H1 (cell line): ENCODE data around the gene LPCAT1. TPM values are rescaled to one million over a fixed set of nuclear protein-coding genes. Genes with fewer than 3 reads are reported as not detected.

Experiments used
- CTCF ChIA-PET: fragments of 300-600 bp; sonication (Branson Sonifier 250); formaldehyde crosslinking; loops from one replicate; lab custom pipeline; 2021; ENCODE audit not compliant: partially characterized antibody; lab: Charles Lee
- POLR2A ChIA-PET: fragments of 300-600 bp; sonication (Branson Sonifier 250); formaldehyde crosslinking; loops from one replicate; lab custom pipeline; 2021; ENCODE audit warnings: inconsistent platforms; ENCODE audit not compliant: partially characterized antibody; lab: Charles Lee
- DNase-seq, 2 experiments: peaks; one replicate each; pipeline versions ENCODE4 v3.0.0 to v3.0.0-alpha.2; 2010 to 2022; ENCODE audit warnings: low spot score in 2 of 2, low read depth in 1 of 2, mixed read lengths in 1 of 2
- FAIRE-seq: peaks from 2 replicates; lab custom pipeline; 2011; peaks lifted over from hg19 to GRCh38; lab: Jason Lieb, UNC
- H2AFZ ChIP-seq: 2 replicates; pipeline ENCODE4 v1.8.1; 2012; ENCODE audit warnings: low read length, inconsistent platforms
- H2AK5ac ChIP-seq: 2 replicates; pipeline ENCODE4 v1.6.1; 2013; ENCODE audit warnings: low read depth, low read length
- H2BK120ac ChIP-seq: replicated peaks from 2 replicates; pipeline ENCODE3; 2013; ENCODE audit warnings: low read depth, low read length, inconsistent platforms
- H2BK12ac ChIP-seq: 2 replicates; pipeline ENCODE4 v1.6.1; 2013; ENCODE audit warnings: low read depth, low read length
- H2BK15ac ChIP-seq: 2 replicates; pipeline ENCODE4 v1.6.1; 2013; ENCODE audit warnings: low read length
- H2BK20ac ChIP-seq: 2 replicates; pipeline ENCODE4 v1.6.1; 2013; ENCODE audit warnings: low read length
- H2BK5ac ChIP-seq: 2 replicates; pipeline ENCODE4 v1.6.1; 2013; ENCODE audit warnings: low read depth, low read length
- H3K14ac ChIP-seq: 2 replicates; pipeline ENCODE4 v1.6.1; 2013; ENCODE audit warnings: inconsistent platforms; ENCODE audit not compliant: insufficient read length
- H3K18ac ChIP-seq: 2 replicates; pipeline ENCODE4 v1.6.1; 2013; ENCODE audit warnings: low read length; ENCODE audit errors: extremely low read depth
- H3K23ac ChIP-seq: 2 replicates; pipeline ENCODE4 v1.6.1; 2013; ENCODE audit warnings: inconsistent platforms; ENCODE audit not compliant: insufficient read length
- H3K23me2 ChIP-seq: 2 replicates; pipeline ENCODE4 v1.6.1; 2013; ENCODE audit warnings: low read depth, low read length
- H3K27ac ChIP-seq: 2 replicates; pipeline ENCODE4 v1.6.1; 2011; ENCODE audit warnings: low read depth, low read length, inconsistent platforms
- H3K27me3 ChIP-seq, 4 experiments: replicated peaks in 1 of 4; 1 replicate in 1 of 4; 2 replicates in 3 of 4; pipeline versions ENCODE4 v1.6.1 to v1.8.1; 2011 to 2013; ENCODE audit warnings: low read length in 3 of 4, mild to moderate bottlenecking in 3 of 4, inconsistent platforms in 2 of 4, mixed read lengths in 2 of 4, moderate library complexity in 1 of 4; ENCODE audit not compliant: control insufficient read depth in 3 of 4, insufficient read depth in 3 of 4; ENCODE audit errors: extremely low read depth in 1 of 4
- H3K36me3 ChIP-seq, 4 experiments: 2 replicates each; pipeline versions ENCODE4 v1.6.1 to v1.8.1; 2011 to 2013; ENCODE audit warnings: mild to moderate bottlenecking in 4 of 4, low read length in 3 of 4, moderate library complexity in 2 of 4, control low read depth in 1 of 4, inconsistent platforms in 1 of 4; ENCODE audit not compliant: insufficient read depth in 4 of 4, control insufficient read depth in 2 of 4
- H3K4ac ChIP-seq: replicated peaks from 2 replicates; pipeline ENCODE3; 2013; ENCODE audit warnings: low read length, low read depth, mixed read lengths, inconsistent platforms; ENCODE audit not compliant: insufficient read length
- H3K4me1 ChIP-seq, 4 experiments: replicated peaks in 1 of 4; 1 replicate in 1 of 4; 2 replicates in 3 of 4; pipeline versions ENCODE4 v1.6.1 to v1.8.1; 2011 to 2013; ENCODE audit warnings: low read length in 3 of 4, inconsistent platforms in 2 of 4, mixed read lengths in 1 of 4; ENCODE audit not compliant: insufficient read depth in 4 of 4, control insufficient read depth in 3 of 4
- H3K4me2 ChIP-seq, 2 experiments: 2 replicates each; pipeline versions ENCODE4 v1.6.1 to v1.8.1; 2011 to 2013; ENCODE audit warnings: low read depth in 2 of 2, low read length in 2 of 2, control low read depth in 1 of 2, inconsistent platforms in 1 of 2, mild to moderate bottlenecking in 1 of 2; ENCODE audit not compliant: insufficient read depth in 1 of 2
- H3K4me3 ChIP-seq, 4 experiments: fragments of 200-600, 300-600 bp in 1 of 4; sonication (generic), shearing (Covaris generic), sonication (Bioruptor Twin) in 1 of 4; 2 replicates each; pipeline versions ENCODE4 v1.5.1 to v1.8.1; 2011 to 2016; ENCODE audit warnings: low read length in 4 of 4, low read depth in 3 of 4, control low read depth in 2 of 4, inconsistent platforms in 2 of 4, mild to moderate bottlenecking in 2 of 4, mixed read lengths in 1 of 4, moderate library complexity in 1 of 4; ENCODE audit not compliant: insufficient read depth in 2 of 4; ENCODE audit errors: extremely low read depth in 1 of 4
- H3K56ac ChIP-seq: replicated peaks from 2 replicates; pipeline ENCODE3; 2013; ENCODE audit warnings: low read depth, mild to moderate bottlenecking, mixed read lengths, low read length, inconsistent platforms; ENCODE audit not compliant: insufficient read length
- H3K79me1 ChIP-seq: 2 replicates; pipeline ENCODE4 v1.6.1; 2013; ENCODE audit warnings: low read depth, low read length, control low read depth
- H3K79me2 ChIP-seq, 2 experiments: 2 replicates each; pipeline versions ENCODE4 v1.6.1 to v1.8.1; 2012 to 2013; ENCODE audit warnings: low read length in 2 of 2, mild to moderate bottlenecking in 2 of 2, inconsistent platforms in 1 of 2; ENCODE audit not compliant: insufficient read depth in 2 of 2, control insufficient read depth in 1 of 2
- H3K9ac ChIP-seq, 4 experiments: replicated peaks in 1 of 4; 1 replicate in 1 of 4; 2 replicates in 3 of 4; pipeline versions ENCODE4 v1.6.1 to v1.8.1; 2011 to 2013; ENCODE audit warnings: low read depth in 3 of 4, low read length in 3 of 4, control low read depth in 2 of 4, mild to moderate bottlenecking in 2 of 4, moderate library complexity in 2 of 4, inconsistent platforms in 1 of 4; ENCODE audit errors: extremely low read depth in 1 of 4
- H3K9me3 ChIP-seq, 2 experiments: 2 replicates each; pipeline versions ENCODE4 v1.6.1 to v1.8.1; 2012 to 2013; ENCODE audit warnings: mild to moderate bottlenecking in 2 of 2, moderate library complexity in 2 of 2, control low read depth in 1 of 2, inconsistent platforms in 1 of 2, low read depth in 1 of 2, low read length in 1 of 2, mixed read lengths in 1 of 2; ENCODE audit not compliant: insufficient read depth in 2 of 2
- H4K20me1 ChIP-seq, 2 experiments: replicated peaks in 1 of 2; 2 replicates each; pipeline versions ENCODE3 to v1.8.1; 2011 to 2013; ENCODE audit warnings: inconsistent platforms in 2 of 2, low read length in 2 of 2, mild to moderate bottlenecking in 1 of 2; ENCODE audit not compliant: insufficient read depth in 2 of 2, control insufficient read depth in 1 of 2
- H4K5ac ChIP-seq: 2 replicates; pipeline ENCODE4 v1.6.1; 2013; ENCODE audit warnings: low read length, low read depth, mixed read lengths, inconsistent platforms; ENCODE audit not compliant: insufficient read length
- H4K8ac ChIP-seq: 2 replicates; pipeline ENCODE4 v1.8.0; 2013; ENCODE audit warnings: mild to moderate bottlenecking, moderate library complexity, low read length, inconsistent platforms; ENCODE audit not compliant: insufficient read depth; ENCODE audit errors: extremely low read depth
- H4K91ac ChIP-seq: replicated peaks from 2 replicates; pipeline ENCODE3; 2013; ENCODE audit warnings: low read length, mixed read lengths, inconsistent platforms; ENCODE audit not compliant: insufficient read length
- BACH1 ChIP-seq: IDR thresholded peaks from 2 replicates; pipeline ENCODE4 v1.6.1; 2012; ENCODE audit warnings: low read length, improper control_type of control experiment
- BCL11A ChIP-seq, 2 experiments: IDR thresholded peaks; one replicate each; pipeline ENCODE4 v1.6.1; 2011; ENCODE audit warnings: low read depth in 2 of 2, low read length in 2 of 2, mild to moderate bottlenecking in 2 of 2
- EGR1 ChIP-seq: IDR thresholded peaks from 2 replicates; pipeline ENCODE4 v1.6.1; 2011; ENCODE audit warnings: low read depth, low read length, borderline replicate concordance
- MAFK ChIP-seq: IDR thresholded peaks from 2 replicates; pipeline ENCODE4 v1.6.1; 2012; ENCODE audit warnings: low read depth, mild to moderate bottlenecking, improper control_type of control experiment, low read length
- POLR2A ChIP-seq, 2 experiments: IDR thresholded peaks; 1 replicate in 1 of 2; 2 replicates in 1 of 2; pipeline ENCODE4 v1.6.1; 2011; ENCODE audit warnings: low read depth in 2 of 2, low read length in 2 of 2, mild to moderate bottlenecking in 2 of 2; ENCODE audit errors: control extremely low read depth in 1 of 2
- POU5F1 ChIP-seq: IDR thresholded peaks from 2 replicates; pipeline ENCODE4 v1.6.1; 2011; ENCODE audit warnings: low read depth, mild to moderate bottlenecking, low read length, moderate library complexity
- RBBP5 ChIP-seq: IDR thresholded peaks from 2 replicates; pipeline ENCODE4 v1.7.1; 2012; ENCODE audit warnings: low read depth, mild to moderate bottlenecking, inconsistent platforms, low read length, moderate library complexity, borderline replicate concordance
- RNF2 ChIP-seq: fragments of 200-900, 300-1000 bp; sonication (generic); IDR thresholded peaks from 2 replicates; pipeline ENCODE4 v1.7.1; 2016; ENCODE audit warnings: borderline replicate concordance, low read depth, mild to moderate bottlenecking, antibody characterized with exemption, low read length; ENCODE audit not compliant: poor library complexity, severe bottlenecking; ENCODE audit errors: missing control alignments
- RXRA ChIP-seq: IDR thresholded peaks from 2 replicates; pipeline ENCODE4 v1.6.1; 2011; ENCODE audit warnings: low read depth, mild to moderate bottlenecking, low read length, moderate library complexity; ENCODE audit not compliant: insufficient read depth
- SIN3A ChIP-seq, 2 experiments: IDR thresholded peaks in 1 of 2; conservative IDR thresholded peaks in 1 of 2; 2 replicates each; pipeline ENCODE4 v1.6.1; 2011 to 2012; ENCODE audit warnings: low read length in 2 of 2, improper control_type of control experiment in 1 of 2, low read depth in 1 of 2, mild to moderate bottlenecking in 1 of 2
- SIRT6 ChIP-seq: IDR thresholded peaks from one replicate; pipeline ENCODE4 v1.7.1; 2012; ENCODE audit warnings: low read length, inconsistent platforms
- SP4 ChIP-seq: IDR thresholded peaks from 2 replicates; pipeline ENCODE4 v1.6.1; 2012; ENCODE audit warnings: low read length, inconsistent platforms
- TCF12 ChIP-seq: IDR thresholded peaks from 2 replicates; pipeline ENCODE4 v1.6.1; 2011; ENCODE audit warnings: low read depth, mild to moderate bottlenecking, low read length
- WGBS, 2 experiments: shearing (Covaris generic) in 1 of 2; methylation state at CpG; one replicate each; pipeline versions ENCODE4 v1.1.6 to v1.1.7; 2013 to 2015; ENCODE audit warnings: low lambda C conversion rate in 2 of 2, mixed read lengths in 2 of 2, inconsistent platforms in 1 of 2, low coverage in 1 of 2, missing lambda C conversion rate in 1 of 2; ENCODE audit not compliant: insufficient replicate concordance in 2 of 2, insufficient coverage in 1 of 2, insufficient read length in 1 of 2; ENCODE audit errors: extremely low coverage in 1 of 2, missing lambda C conversion rate in 1 of 2; 5-methylcytosine and 5-hydroxymethylcytosine counted together
- polyA plus RNA-seq, 7 experiments: library from polyadenylated mRNA; depleted of rRNA in 3 of 7; stranded (reverse) in 5 of 7; unstranded in 2 of 7; fragments of >200 nt in 5 of 7; fragments of 200-250 nt in 2 of 7; gene quantifications; 1 replicate in 5 of 7; 2 replicates in 1 of 7; 4 replicates in 1 of 7; pipeline versions ENCODE4 v1.2.1 to v1.2.3, GENCODE V29; 2011 to 2013; ENCODE audit warnings: missing spikeins in 2 of 7, mixed read lengths in 2 of 7
- total RNA-seq: library from RNA; stranded (reverse); fragmentation: NEBNext Ultra II Directional; extraction: Animal tissue kit (Norgen Biotek cat#: 25700); gene quantifications from 2 replicates; pipeline ENCODE4 v1.2.1, GENCODE V29; 2021

Gene LPCAT1
- total and polyA plus RNA-seq, 2 of the 8 experiments (the other 6 are each of a cell fraction or from before 2014, with no cell fraction given), result 107 to 260 TPM

GRCh38 chr5:1524481-1524798, 680 bp upstream of the LPCAT1 start:
- Histone ChIP-seq H3K23ac (no peak overlapping the region), H3K36me3 (peaks cover 0 to 18% (median 2%) of the 10 kb centered on the region in 4 experiments; a peak in 3 of 8 replicates), H3K9me3 (no peaks in the 10 kb centered on the region), H2BK15ac (0 out of 2 replicates have a peak overlapping the region, but pooled peaks have one; percentile 92), H3K4me1 (peaks cover 0 to 23% (median 22%) of the 10 kb centered on the region in 4 experiments; a peak in 6 of 7 replicates), H2BK20ac (no peak overlapping the region), H3K18ac (peak overlapping the region; percentile 78), H3K79me1 (peaks cover 10% of the 10 kb centered on the region), H3K23me2 (peaks cover 13% of the 10 kb centered on the region; the same call in 1 of the 2 replicates), H3K4me3 (peak overlapping the region; percentile 43 to 97 (median 62)), H3K14ac (no peak overlapping the region), H2BK5ac (peak overlapping the region; percentile 66; the same call in 1 of the 2 replicates), H3K56ac (no peak overlapping the region), H2AFZ (peak overlapping the region; percentile 31; the same call in 1 of the 2 replicates), H3K4ac (peak overlapping the region; percentile 65), H4K5ac (peak overlapping the region; percentile 28), H3K79me2 (peaks cover 27 to 40% of the 10 kb centered on the region in 2 experiments), H2BK12ac (peak overlapping the region; percentile 75; the same call in 1 of the 2 replicates), H3K4me2 (peak overlapping the region; percentile 76 to 92), H4K91ac (peak overlapping the region; percentile 36), H3K9ac (peak overlapping the region in 2 of 4 experiments; percentile 38 to 56; a peak in 4 of 7 replicates), H2BK120ac (no peak overlapping the region), H2AK5ac (0 out of 2 replicates have a peak overlapping the region, but pooled peaks have one; percentile 82), H3K27me3 (no peaks in the 10 kb centered on the region; a peak in 1 of 7 replicates), H4K20me1 (peaks cover 19 to 20% of the 10 kb centered on the region in 2 experiments), H4K8ac (peak overlapping the region; percentile 73; the same call in 1 of the 2 replicates), H3K27ac (0 out of 2 replicates have a peak overlapping the region, but pooled peaks have one; percentile 30)
- CTCF ChIA-PET, result interaction anchor here (0.8 to 1.0 kb wide), 2 partner anchors 21 to 121 kb away, joined by 3 to 4 read pairs; no protein-coding TSS in a partner anchor
- peak in 1 of 2 experiments; percentile 59 for DNase-seq
- FAIRE-seq, result no peak
- POLR2A ChIA-PET, result interaction anchor here (0.8 to 6.0 kb wide), 4 partner anchors 10 to 48 kb away, joined by 3 to 54 read pairs (median 4); no protein-coding TSS in a partner anchor
- WGBS, 2 experiments, result 78% methylated on average over 11 of the region's 13 CpGs; no CpG with 5 or more reads in 1 of the 2 experiments
- TF ChIP-seq SIRT6 (no peak), BCL11A (IDR thresholded peaks at IDR 0.05; ENCODE audit: low read depth in 2 of 2, low read length in 2 of 2) (no peak), MAFK (no peak), POLR2A (IDR thresholded peaks at IDR 0.05; ENCODE audit: control extremely low read depth in 1 of 2, low read depth in 2 of 2, low read length in 2 of 2) (no peak), RNF2 (no peak), TCF12 (no peak), SIN3A (conservative IDR thresholded peaks at IDR 0.05 in 1 of 2, IDR thresholded peaks at IDR 0.05 in 1 of 2; ENCODE audit: low read depth in 1 of 2, low read length in 2 of 2) (no peak), RXRA (no peak), RBBP5 (no peak), SP4 (no peak), BACH1 (no peak), EGR1 (no peak), POU5F1 (no peak)
